Left ventricle myocardium inferior (tissue), 1 donor: ENCODE results near the gene KRT20. TPM values are rescaled to one million over a fixed set of nuclear protein-coding genes. Genes with fewer than 3 reads are reported as not detected.

ENCODE experiments used
- DNase-seq: peaks from one replicate; pipeline ENCODE4 v3.0.0-alpha.2; 2020
- H3K27ac ChIP-seq: fragments of 200-600 bp; replicated peaks from 2 replicates; pipeline ENCODE4 v1.8.0; 2021
- H3K27me3 ChIP-seq: fragments of 200-600 bp; 2 replicates; pipeline ENCODE4 v1.8.0; 2021; ENCODE audit warnings: low read depth
- H3K36me3 ChIP-seq: fragments of 200-600 bp; 2 replicates; pipeline ENCODE4 v1.8.0; 2021
- H3K4me1 ChIP-seq: fragments of 200-600 bp; 2 replicates; pipeline ENCODE4 v1.8.0; 2021
- H3K4me3 ChIP-seq: fragments of 200-600 bp; 2 replicates; pipeline ENCODE4 v1.8.0; 2021; ENCODE audit warnings: mild to moderate bottlenecking, moderate library complexity
- H3K9me3 ChIP-seq: fragments of 200-600 bp; replicated peaks from 2 replicates; pipeline ENCODE4 v1.8.0; 2021
- intact Hi-C: fragments of 100-400 bp; cut with micrococcal nuclease; formaldehyde crosslinking; loops from one replicate; pipeline ENCODE4 v1.11.0; 2022
- total RNA-seq: library from RNA; stranded (reverse); fragmentation: NEBNext Ultra II Directional; extraction: Animal tissue kit (Norgen Biotek cat#: 25700); gene quantifications from one replicate; pipeline ENCODE4 v1.2.1, GENCODE V29; 2021
- TF ChIP-seq, protein P1 (sequence below): fragments of 200-600 bp; IDR thresholded peaks from 2 replicates; pipeline ENCODE4 v1.8.0; 2021; ENCODE audit warnings: antibody characterized with exemption, mild to moderate bottlenecking, borderline replicate concordance
- donor health status: DM: no; HTN: yes; CAD: no; lungs with severe emphysema.

KRT20 gene
- total RNA-seq, 1 donor from 2014 or later, result not detected

DNA sequence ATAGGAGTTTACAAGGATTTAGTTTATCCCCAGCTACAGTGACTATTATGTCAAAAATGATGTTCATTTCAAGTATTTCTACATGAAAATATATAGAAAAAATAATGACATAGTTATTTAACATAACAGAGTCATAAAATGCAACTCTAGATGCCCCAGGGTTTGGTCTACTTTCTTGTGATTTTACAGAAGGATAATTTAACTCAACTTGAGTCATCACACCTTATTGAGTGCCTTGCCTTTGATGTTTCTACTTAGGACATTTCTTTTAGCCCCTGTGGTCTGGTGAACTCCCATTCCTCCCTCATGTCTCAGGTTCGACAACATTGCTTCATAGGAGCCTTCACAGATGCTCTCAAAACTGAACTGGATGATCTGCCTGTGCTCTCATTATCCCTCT is 2.0 kb downstream of the KRT20 start:
- H3K27me3 ChIP-seq, result peaks cover 18% of the 10 kb centered on the region
- DNase-seq, result no peak
- intact Hi-C loops, result no loop called here
- H3K9me3 ChIP-seq, result no peaks in the 10 kb centered on the region
- H3K4me3 ChIP-seq, result no peak overlapping the region
- no peak overlapping the region for H3K27ac ChIP-seq
- H3K36me3 ChIP-seq, result no peaks in the 10 kb centered on the region
- no peaks in the 10 kb centered on the region for H3K4me1 ChIP-seq
- TF ChIP-seq, protein P1, sequence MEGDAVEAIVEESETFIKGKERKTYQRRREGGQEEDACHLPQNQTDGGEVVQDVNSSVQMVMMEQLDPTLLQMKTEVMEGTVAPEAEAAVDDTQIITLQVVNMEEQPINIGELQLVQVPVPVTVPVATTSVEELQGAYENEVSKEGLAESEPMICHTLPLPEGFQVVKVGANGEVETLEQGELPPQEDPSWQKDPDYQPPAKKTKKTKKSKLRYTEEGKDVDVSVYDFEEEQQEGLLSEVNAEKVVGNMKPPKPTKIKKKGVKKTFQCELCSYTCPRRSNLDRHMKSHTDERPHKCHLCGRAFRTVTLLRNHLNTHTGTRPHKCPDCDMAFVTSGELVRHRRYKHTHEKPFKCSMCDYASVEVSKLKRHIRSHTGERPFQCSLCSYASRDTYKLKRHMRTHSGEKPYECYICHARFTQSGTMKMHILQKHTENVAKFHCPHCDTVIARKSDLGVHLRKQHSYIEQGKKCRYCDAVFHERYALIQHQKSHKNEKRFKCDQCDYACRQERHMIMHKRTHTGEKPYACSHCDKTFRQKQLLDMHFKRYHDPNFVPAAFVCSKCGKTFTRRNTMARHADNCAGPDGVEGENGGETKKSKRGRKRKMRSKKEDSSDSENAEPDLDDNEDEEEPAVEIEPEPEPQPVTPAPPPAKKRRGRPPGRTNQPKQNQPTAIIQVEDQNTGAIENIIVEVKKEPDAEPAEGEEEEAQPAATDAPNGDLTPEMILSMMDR, result no peak

DNA sequence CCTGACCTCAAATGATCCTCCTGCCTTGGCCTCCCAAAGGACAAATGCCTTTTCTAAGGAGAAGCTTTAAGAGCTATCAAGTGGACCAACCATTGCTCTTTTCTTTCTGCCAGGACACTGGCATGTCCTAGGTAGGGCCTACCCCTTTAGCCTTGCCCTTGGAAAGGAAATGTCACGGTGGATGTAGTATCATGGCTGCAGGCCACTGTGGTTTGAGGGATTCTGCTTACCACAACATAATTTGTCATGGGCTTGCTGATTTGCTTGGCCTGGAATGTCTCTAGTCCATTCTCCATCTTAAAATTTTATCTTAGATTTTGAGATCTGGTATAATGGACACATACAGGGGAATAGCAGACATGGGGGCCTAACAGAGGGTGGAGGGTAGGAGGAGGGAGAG is 6.0 kb downstream of the KRT20 start:
- Histone ChIP-seq H3K9me3 (no peaks in the 10 kb centered on the region), H3K4me3 (no peak overlapping the region), H3K36me3 (no peaks in the 10 kb centered on the region), H3K27ac (no peak overlapping the region), H3K27me3 (peaks cover 14% of the 10 kb centered on the region), H3K4me1 (no peaks in the 10 kb centered on the region)
- DNase-seq, result no peak
- TF ChIP-seq, protein P1, result no peak
- intact Hi-C loops, result no loop called here

DNA sequence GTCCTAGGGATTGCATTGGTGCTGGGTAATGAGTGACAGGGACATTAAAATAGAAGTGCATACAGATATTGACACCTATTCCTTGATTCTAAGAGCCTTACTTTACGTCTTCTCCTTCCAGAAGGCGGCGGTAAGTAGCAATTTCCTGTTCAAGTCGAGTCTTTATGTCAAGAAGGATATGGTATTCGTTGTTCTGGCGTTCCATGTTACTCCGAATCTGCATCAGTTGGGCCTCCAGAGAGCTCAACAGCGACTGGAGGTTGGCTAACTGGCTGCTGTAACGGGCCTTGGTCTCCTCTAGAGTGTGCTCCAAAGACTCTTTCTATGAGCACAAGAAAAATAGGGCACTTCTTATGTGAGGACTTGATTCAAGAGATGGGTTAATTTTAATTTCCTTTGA is 7.0 kb downstream of the KRT20 start:
- H3K27me3 ChIP-seq, result peaks cover 14% of the 10 kb centered on the region
- no peak overlapping the region for H3K27ac ChIP-seq
- H3K4me3 ChIP-seq, result no peak overlapping the region
- TF ChIP-seq, protein P1, result no peak
- H3K36me3 ChIP-seq, result no peaks in the 10 kb centered on the region
- no peak for DNase-seq
- H3K9me3 ChIP-seq, result no peaks in the 10 kb centered on the region
- no peaks in the 10 kb centered on the region for H3K4me1 ChIP-seq
- intact Hi-C loops, result no loop called here

DNA sequence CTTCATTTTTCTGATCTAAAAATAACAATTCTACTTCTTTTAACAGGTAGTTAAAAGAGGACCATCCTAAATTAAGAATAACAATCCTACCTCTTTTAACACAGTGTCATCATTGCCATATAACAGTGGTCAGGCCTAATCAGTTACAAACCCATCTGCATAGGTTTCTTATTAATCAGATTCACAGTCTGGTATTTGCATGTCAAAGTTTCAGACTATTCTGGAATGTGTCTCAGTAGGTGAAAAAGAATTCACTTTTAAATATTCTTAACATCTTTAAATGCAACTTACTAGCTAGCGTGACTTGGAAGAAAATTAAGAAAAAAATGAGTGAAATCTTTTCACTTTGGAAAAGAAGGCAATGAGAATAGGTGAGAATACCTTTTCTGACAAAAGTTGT is 11.2 kb downstream of the KRT20 start:
- Histone ChIP-seq H3K9me3 (no peaks in the 10 kb centered on the region), H3K27me3 (peaks cover 31% of the 10 kb centered on the region), H3K4me1 (no peaks in the 10 kb centered on the region), H3K36me3 (no peaks in the 10 kb centered on the region), H3K27ac (no peak overlapping the region), H3K4me3 (no peak overlapping the region)
- TF ChIP-seq, protein P1, result no peak
- DNase-seq, result no peak
- intact Hi-C loops, result no loop called here

DNA sequence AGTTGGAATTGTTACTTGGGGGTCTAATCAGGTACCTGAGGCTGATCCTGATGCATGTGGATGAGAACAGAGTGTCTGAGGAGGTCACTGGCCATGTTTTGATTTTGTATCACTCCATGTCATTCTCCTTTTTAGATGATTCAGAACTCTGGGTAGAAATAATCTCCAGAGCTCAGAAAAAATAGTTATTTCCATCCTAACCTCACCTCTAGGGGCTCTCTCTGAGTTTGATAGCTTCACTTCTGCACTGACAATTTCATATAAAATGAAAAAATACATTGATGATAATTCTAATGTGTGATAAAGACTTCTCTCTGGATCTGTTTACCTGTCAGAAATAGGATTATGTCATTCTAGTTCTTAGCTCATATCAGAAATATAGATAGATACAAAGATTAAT is 11.8 kb downstream of the KRT20 start:
- DNase-seq, result no peak
- Histone ChIP-seq H3K27me3 (peaks cover 31% of the 10 kb centered on the region), H3K4me1 (no peaks in the 10 kb centered on the region), H3K36me3 (no peaks in the 10 kb centered on the region), H3K4me3 (no peak overlapping the region), H3K27ac (no peak overlapping the region), H3K9me3 (no peaks in the 10 kb centered on the region)
- TF ChIP-seq, protein P1, result no peak
- intact Hi-C loops, result no loop called here

DNA sequence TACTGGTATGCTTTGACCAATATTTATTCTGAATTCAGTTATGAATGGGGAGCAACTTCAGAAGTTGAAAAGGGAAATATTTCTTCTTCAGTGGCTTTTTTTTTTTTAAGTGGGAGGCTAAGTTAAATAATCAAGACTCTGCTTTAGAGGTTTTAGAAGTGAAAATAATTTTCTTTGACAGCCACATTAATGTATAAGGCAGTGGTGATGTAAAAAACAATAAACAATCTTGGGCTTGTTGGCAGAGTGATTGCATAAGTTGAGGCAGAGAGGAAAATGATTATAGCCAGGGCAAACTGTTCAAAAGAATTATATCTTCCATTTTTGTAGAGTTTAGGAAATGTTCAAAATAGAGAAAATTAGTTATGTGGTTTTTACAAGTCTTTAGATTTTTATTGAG is 12.6 kb downstream of the KRT20 start:
- Histone ChIP-seq H3K9me3 (no peaks in the 10 kb centered on the region), H3K27me3 (peaks cover 31% of the 10 kb centered on the region), H3K4me1 (no peaks in the 10 kb centered on the region), H3K27ac (no peak overlapping the region), H3K36me3 (no peaks in the 10 kb centered on the region), H3K4me3 (no peak overlapping the region)
- no peak for DNase-seq
- intact Hi-C loops, result no loop called here
- TF ChIP-seq, protein P1, result no peak
